NCI-H82 treated with DMSO at 0.1 percent for 48 hours (cell line): Measurements from ENCODE around the gene TRDN.
"Not testable (repeated sequence)": the region's sequence is repeated elsewhere in the genome, so short reads cannot be mapped to it uniquely, and the experiment has no call there.

ENCODE experiments used
- DNase-seq: peaks from one replicate; lab custom pipeline; 2025; ENCODE audit not compliant: unreplicated experiment; lab: John Stamatoyannopoulos, UW

Gene TRDN

DNA sequence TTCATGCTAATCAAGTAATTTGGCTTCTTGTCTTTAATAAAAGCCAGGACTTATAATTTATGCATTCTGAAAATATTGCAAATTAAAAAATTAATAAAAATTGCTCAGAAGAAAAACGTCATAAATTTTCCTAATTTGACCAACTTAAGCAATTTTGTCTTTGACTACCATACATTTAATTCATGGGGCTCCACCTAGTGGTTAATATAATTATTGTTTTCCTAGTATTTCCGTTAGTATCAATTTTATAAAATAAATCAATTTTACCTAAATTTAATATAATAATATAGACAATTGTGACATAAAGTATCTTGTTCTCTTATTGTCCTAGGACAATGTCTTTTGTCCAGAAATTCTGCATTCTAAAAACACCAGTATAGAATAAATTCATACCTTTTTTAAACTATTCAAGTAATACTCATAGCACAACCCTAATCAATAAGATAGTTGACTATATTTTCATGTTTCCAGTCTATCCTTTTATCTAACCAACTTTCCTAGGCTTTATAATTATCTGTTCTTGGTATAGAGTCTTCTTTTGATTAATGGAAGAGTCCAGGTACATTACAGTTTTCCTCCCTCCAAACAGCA, 319.9 kb downstream of the TRDN start:
- DNase-seq: no peak

DNA sequence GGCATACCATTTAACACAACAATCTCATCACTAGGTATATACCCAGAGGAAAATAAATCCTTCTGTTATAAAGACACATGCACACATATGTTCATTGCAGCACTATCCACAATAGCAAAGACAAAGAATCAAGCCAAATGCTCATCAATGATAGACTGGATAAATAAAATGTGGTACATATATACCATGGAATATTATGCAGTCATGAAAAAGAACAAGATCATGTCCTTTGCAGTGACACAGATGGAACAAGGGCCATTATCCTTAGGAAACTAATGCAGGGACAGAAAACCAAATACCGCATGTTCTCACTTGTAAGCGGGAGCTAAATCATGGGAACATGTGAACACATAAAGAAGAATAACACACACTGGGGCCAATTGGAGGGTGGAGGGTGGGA, 322.3 kb downstream of the TRDN start:
- DNase-seq: not testable (repeated sequence)

DNA sequence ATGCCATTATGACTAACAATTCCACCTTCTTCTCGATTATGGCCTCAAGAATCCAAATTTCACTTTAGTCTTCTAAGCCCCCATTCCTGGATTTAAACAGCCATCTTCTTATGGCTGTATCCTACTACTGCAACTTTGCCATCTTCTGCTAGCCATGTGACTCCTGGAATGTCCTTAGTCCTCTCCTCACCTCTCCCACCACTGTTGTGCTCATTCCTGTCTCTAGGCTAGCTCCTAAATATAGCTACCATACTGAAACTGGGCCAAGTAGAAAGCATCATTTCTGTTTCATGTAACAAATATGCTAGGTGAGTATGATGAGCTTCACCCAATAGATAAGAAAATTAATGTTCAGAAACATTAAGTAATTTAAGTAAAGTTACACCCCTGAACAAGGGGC, 327.6 kb downstream of the TRDN start:
- DNase-seq: no peak

DNA sequence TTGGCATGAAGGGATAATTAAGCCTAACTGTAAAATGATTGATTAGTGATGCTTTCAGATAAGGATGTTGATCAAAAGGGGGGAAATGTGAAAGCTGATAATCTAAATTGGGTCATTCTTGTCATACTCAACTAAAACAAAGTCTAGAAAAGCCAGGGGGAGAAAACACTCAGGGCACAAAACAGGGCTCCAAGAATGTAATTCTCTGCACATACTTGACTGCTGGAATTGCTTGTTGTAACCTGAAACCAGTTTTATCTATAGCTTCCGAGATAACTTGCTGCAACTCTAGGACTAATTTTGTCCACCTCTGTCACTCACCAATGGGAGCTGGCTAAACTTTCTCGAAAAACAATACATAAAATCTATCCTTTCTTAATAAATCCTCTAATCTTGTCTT, 330.4 kb downstream of the TRDN start:
- DNase-seq: no peak

DNA sequence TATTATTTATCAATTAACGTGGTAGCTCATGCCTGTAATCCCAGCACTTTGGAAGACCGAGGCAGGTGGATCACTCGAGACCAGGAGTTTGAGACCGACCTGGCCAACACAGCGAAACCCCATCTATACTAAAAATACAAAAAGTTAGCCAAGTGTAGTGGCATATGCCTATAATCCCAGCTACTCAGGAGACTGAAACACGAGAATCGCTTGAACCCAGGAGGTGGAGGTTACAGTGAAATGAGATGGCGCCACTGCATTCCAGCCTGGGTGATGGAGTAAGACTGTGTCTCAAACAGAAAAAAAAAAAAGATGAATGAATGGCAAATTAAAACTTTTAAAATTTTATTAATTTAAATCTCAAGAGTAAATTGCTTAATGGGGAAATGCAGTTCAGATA, 341.1 kb downstream of the TRDN start:
- DNase-seq: no peak

DNA sequence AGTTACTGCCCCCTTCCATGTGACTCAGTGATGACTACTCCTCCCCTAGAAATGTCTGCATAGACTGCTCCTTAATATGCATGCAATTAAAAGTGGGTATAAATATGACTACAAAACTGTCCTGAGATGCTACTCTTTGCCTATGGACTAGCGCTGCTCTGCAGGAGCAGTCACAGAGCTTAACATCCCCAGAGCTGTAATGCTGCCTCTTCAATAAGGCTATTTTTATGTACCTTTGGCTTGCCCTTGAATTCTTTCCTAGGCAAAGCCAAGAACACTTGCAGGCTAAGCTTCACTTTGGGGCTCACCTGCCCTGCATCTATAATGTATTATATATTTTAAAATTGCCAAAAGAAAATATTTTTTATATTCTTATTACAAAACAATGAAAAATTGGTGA, 341.6 kb downstream of the TRDN start:
- DNase-seq: no peak

DNA sequence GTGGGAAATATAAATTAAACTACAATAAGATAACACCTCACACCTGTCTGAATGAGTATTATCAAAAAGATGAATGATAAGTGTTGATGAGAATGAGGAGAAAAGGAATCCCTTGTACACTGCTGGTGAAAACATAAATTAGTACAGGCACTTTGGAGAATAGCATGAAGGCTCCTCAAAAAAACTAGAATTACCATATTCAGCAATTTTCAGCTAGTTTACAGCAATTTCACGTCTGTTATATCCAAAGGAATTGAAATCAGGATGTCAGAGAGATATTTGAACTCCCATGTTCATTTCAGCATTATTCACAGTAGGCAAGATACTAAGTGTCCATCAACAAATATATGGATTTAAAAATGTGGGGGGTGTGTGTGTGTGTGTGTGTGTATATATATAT, 348.1 kb downstream of the TRDN start:
- DNase-seq: no peak

DNA sequence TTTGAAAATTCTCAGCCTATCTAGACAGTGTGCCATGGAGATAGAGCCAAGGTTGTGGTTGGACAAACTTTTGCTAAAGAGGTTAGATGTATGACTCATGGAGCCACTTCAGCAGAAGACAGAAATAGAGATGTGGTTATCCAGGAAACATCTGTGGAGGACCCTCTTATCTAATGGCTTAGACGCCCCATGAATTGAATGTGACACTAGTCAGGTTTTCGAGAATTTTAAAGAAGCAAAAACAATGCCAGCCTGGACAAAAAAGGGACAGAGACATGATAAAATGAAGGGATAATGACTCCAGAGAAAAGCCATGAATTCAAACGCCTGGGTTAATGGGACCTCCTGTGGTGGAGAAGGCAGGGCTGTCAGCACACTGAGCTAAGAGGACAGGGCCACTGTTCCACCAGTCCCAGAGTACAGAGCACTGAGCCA, 360.2 kb downstream of the TRDN start:
- no peak for DNase-seq

DNA sequence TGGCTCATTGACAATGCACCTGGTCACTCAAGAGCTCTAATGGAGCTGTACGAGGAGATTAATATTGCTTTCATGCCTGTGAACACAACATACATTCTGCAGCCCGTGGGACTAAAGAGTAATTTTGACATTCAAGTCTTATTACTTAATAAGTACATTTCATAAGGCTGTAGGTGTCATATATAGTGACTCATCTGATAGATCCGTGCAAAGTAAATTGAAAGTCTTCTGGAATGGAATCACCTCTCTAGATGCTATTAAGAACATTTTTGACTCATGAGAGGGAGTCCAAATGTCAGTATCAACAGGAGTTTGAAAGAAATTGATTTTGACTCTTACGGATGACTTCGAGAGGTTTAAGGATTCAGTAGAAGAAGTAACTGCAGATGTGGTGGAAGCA, 372.8 kb downstream of the TRDN start:
- no peak for DNase-seq

DNA sequence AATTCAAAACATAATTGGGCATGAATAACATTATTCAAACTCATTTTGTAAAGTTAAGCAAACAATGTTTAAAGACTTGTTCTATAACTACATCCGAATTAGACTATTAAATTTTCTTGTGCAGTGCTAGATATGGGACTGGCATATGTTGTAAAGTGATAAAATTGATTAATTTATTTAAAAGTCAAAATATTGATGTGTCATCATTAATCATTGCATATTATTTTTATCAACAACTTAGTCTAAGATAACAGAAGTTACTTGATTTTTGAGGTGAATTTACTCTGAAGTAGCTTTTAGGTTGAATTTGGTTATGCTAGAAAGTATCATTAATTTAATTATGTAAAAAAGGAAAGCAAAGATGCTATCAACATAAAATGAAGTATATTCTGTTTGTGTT, 396.1 kb downstream of the TRDN start:
- DNase-seq: no peak

DNA sequence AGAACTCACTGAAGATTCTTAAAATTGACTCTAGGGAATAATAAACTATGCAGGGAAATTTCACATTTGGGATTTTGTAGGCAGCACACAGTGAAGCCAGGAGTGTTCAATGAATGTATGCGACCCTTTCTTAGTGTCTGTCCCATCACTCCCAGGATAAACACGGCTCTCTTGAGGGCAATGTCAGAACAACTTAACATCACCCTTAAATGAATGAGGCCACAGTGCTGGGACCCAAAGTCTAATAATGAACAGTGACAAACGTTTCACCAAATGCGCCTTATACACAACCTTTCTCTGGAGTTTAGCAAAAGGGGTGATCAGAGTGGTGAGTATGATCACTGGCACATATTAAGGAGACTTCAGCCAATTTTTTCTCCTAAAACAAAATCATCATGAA, 403.4 kb downstream of the TRDN start:
- DNase-seq: no peak

DNA sequence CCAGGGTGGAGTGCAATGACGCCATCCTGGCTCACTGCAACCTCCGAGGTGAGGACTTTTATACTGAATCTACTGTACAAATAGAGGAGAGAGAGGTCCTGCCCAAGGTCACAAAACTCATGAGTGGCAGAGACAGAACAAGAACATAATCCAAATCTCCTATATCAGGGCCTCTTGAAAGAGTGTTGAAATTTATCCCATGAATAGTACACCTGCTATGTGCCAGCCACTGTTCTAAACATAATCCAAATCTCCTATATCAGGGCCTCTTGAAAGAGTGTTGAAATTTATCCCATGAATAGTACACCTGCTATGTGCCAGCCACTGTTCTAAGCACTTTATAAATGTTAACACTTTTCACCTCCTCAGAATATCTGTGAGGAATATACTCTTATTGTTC, 409.0 kb downstream of the TRDN start:
- DNase-seq: not testable (repeated sequence)

DNA sequence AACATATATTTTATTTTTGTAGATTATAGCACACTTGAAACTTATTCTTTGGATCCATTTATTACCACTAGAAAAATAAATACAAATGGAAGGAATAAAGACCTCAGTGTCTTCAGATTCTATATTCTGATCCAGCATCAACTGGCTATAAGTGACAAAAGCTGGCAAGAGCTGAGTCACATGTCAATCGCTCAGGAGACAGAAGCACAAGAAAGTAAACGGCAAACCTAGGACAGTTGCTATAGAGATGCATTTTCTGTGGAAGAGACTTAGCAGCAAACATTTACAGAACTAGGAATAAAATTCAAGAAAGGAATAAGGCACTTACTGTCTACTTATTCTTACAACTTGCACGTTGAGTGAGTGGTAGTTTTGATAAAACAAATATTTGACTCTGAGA, 410.4 kb downstream of the TRDN start:
- no peak for DNase-seq

DNA sequence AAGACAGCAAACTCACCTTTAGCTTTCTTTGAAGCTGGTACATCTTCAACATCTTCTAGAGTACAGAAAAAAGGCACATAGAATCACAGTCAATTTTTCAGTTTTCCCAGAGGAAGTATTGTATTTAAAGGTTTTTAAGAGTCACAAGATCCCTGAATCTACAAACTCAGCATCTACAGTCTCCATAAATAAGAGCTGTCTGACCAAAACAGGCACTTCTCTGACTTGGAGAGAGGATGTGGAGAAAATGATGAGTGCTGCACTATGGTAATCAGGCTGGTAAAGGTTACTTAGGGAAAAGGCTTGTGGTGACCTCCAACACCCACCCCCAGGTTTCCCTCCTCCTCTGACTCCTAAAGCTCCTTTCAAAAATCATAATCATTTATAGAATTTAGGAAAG, 412.7 kb downstream of the TRDN start:
- no peak for DNase-seq

DNA sequence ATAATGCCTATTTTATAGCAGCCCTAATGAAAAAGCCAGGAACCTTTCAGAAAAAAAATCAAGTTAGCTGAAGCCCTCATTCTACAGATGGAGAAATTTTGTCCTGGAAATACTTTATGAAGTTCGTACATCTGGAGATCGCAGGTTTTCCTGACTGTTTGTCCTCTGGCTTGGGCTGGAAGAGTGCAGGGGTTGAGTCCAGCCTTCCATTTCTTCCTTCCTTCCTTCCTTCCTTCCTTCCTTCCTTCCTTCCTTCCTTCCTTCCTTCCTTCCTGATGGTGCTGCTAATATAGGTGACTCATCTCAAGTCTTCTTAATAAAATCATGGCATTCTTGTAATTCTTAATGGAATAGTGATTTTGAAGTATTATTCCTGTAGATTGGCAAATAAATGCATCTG, 413.3 kb downstream of the TRDN start:
- DNase-seq: no peak

DNA sequence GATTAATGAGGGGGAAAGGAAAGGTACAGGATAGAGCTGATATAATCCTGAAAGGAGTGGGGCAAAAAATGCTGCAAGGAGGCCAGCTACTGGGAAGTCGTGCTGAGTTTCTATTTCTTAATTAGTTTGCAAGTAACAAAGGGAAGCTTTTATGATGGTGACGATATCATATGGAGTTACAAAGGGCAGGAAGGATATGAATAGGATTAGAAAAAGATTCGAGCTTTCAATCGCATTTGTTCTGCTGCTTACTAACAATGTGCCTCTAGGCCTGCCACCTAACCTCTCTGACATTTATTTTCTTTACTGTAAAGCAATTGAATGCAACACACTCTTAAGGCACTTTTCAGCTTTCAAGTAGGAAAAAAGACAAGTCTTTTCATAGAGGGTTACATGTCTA, 421.5 kb downstream of the TRDN start:
- no peak for DNase-seq

DNA sequence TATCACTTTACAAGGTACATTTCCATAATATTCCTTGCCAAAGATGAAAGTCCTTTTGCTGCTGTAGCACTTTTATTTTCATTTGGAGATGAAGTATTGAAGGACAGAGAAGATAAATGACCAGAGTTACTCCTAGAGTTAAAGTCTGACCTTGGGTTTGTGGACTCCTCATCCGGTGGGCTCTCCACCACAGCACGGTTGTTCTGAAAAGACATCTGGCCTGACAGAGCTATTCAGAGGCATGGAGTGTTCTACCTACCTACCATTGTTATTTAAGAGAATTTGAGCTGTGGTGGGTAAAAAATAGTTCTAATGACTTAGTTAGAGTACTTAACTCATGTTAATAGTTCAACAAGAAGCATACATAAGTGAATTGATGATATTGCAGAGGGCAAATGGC, 422.3 kb downstream of the TRDN start:
- DNase-seq: no peak

DNA sequence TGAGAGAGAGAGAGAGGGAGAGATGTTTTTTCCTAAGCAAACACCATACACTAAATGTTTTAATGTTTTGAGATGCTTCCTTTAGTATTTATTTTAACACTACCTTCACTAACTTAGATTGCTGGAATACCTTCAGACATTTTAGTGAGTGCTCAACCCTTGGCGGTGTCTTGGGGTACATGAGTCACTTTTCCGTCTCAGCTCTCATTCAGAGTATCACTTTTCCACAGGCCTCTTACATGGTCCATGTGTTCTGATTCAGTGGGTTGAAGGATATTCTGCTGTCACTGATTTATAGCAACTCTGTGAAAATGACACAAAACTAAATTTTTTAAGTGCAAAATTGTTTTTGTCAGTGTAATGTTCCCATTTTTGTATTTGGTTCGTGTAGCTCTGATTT, 422.8 kb downstream of the TRDN start:
- no peak for DNase-seq

DNA sequence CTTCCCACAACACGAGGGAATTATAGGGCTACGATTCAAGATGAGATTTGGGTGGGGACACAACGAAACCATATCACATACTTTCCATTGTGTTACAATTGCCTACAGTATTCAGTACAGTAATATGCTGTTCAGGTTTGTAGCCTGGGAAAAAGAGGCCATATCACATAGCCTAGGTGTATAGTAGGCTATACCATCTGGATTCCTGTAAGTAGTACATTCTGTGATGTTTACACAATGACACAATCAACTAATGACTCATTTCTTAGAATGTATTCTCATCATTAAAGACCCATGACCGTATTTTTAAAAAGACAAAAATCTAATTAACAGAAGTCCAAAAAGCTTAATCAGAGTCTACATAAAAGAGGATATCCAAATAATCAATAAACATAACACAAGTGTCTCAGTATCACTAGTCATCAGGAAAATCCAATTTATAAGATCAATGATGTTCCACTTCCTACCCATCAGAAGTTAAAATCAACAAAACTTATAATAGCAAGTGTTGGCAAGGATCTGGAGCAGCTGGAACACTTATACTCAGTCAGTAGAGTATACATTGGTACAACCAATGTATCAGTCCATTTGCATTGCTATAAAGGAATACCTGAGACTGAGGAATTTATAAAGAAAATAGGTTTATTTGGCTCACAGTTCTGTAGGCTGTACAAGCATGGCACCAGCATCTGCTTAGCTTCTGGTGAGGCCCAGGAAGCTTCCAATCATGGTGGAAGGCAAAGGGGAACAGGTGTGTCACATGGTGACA, 424.8 kb downstream of the TRDN start:
- no peak for DNase-seq

DNA sequence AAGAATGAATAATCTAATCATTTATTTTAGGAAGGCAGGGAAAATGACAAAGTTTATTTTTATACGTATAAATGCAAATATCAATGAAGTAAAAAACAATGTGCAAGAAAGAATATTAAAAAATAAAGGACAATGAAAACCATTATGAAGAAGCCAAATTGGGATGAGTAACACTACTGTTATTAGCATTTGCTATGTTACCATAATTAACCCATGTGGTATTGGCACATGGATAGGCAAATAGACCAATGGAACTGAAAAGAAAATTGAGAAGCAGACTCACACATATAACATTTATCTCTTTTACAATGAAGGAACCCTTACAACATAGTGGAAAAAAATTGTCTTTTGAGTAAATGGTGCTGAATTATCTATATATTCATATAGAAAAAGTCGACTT, 426.1 kb downstream of the TRDN start:
- no peak for DNase-seq

DNA sequence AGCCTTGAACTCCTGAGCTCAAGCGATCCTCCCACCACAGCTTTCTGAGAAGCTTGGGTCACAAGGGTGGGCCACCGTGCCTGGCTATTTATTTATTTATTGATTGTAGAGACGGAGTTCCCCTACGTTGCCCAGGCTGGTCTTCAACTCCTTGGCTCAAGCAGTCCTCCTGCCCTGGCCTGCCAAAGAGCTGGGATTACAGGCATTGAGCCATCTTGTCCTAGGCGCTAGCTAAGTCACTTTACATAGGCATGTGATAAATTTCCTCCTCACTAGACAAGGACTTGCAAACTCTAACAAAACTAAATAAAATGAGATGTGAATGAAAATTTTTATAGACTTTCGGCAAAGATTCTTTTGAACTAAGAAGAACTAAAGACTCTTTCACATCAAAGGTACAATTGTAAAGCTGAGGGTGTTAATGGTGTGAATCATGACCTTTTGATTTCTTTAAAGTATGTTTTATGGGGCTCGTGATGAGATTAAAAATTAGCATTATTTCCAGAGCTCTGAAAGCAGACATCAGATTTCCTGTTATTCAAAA, 428.7 kb downstream of the TRDN start:
- no peak for DNase-seq

DNA sequence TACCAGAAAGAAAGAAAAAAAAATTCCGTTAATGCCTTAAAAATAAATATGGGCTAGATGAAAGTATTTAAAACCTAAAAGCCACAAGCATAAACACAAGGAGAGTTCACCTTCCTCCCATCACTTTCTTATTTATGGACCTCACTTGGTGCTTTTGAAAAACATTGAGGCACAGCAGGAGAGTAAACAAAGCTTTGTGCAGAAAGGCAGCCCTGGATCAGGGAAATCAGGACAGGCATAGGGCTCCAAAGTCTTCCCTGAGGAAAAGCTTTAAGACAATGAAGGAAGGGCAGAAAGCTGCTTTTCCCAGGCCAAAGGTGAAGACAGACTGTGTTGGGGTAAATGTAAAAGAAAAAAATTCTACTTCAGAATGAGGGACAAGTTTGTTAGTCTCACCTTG, 432.8 kb downstream of the TRDN start:
- no peak for DNase-seq

DNA sequence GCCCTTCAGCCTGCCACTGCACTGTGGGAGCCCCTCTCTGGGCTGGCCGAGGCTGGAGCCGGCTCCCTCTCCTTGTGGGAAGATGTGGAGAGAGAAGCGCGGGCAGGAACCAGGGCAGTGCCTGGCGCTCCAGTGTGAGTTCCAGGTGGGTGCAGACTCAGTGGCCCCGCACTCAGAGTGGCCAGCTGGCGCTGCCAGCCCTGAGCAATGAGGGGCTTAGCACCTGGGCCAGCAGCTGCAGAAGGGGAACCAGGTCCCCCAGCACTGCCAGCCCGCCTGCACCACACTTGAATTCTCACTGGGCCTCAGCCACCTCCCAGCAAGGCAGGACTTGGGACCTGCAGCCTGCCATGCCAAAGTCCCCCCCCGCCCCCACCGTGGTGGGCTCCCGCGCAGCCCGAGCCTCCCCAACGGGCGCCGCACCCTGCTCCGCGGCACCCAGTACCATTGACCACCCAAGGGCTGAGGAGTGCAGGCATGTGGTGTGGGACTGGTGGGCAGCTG, 434.8 kb downstream of the TRDN start:
- DNase-seq: no peak
